Myocyte (in vitro differentiated cells): ENCODE data around the gene ROBO2. TPM values are rescaled to one million over a fixed set of nuclear protein-coding genes. Genes with fewer than 3 reads are reported as not detected.

Experiments
- DNase-seq: peaks from one replicate; pipeline ENCODE4 v3.0.0-alpha.2; 2012; ENCODE audit warnings: low read depth
- total RNA-seq: library from RNA; depleted of rRNA; stranded (reverse); fragments of >200 nt; gene quantifications from 2 replicates; pipeline ENCODE4 v1.2.3, GENCODE V29; 2014

Gene ROBO2
- total RNA-seq, 1 donor from 2014 or later = not detected

DNA sequence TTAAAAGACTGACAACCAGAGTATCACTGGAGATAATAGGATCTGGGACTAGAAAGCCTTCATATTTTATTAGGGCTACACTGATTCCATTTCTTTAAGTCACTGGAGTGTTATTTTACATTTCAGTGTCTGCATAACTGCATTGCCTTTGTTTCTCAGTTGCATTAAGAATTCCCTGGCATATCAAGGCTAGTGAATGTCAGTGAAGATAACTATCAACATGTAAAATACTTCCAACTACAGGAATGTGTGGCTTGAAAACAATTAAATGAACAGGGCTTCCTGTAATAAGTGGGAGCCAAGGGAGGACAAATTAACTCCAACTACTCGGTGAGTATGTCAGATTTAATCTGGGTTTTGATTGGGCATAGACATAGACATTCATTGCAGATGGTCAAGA, 628.5 kb downstream of the ROBO2 start:
- no peak for DNase-seq

- no peak for DNase-seq
Measured at GRCh38 chr3:77672016-77672415, 632.1 kb downstream of the ROBO2 start.

GRCh38 chr3:77682162-77682561, 642.3 kb downstream of the ROBO2 start:
- DNase-seq = no peak

DNA sequence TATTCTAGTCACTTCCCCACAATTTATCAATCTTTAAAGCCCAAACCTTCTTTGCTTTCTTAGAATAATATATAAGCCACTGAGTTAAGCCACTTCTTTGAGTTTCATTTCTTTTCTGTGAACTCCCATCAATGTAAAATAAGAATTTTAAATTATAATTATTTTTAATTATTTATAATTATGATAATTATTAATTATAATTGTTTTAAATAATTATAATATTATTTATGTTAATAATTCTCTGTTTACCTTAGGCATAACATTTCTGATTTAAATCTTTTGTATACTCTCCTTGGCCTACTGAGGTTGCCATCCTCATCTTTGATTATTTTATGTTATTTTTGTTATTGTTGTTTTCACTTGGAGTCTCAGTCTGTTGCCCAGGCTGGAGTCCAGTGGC, 644.2 kb downstream of the ROBO2 start:
- DNase-seq = no peak

- no peak for DNase-seq
Measured at GRCh38 chr3:77685713-77686112, 645.8 kb downstream of the ROBO2 start.

DNA sequence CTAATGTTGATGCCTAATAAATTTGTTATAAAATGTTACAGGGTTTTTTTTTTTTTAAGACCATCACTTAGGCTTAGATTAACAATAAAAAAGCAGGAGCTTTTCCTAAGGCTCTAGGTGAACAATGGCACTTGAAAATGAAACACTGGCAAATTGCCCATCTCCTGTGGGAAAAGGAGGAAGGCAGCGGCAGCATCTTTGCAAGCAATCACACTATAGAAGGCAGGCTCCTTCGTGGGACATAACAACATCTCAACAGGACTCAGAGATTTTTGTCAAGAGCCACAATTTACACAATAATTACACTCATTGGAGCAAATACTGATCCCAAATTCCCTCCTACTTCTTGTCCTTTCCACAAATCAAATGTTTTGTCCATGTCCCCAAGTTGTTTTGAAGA, 646.7 kb downstream of the ROBO2 start:
- DNase-seq = no peak

- no peak for DNase-seq
Measured at GRCh38 chr3:77687545-77687944, 647.6 kb downstream of the ROBO2 start.

GRCh38 chr3:77690284-77690845, 650.5 kb downstream of the ROBO2 start:
- DNase-seq = no peak

GRCh38 chr3:77693147-77693546, 653.2 kb downstream of the ROBO2 start:
- no peak for DNase-seq

DNA sequence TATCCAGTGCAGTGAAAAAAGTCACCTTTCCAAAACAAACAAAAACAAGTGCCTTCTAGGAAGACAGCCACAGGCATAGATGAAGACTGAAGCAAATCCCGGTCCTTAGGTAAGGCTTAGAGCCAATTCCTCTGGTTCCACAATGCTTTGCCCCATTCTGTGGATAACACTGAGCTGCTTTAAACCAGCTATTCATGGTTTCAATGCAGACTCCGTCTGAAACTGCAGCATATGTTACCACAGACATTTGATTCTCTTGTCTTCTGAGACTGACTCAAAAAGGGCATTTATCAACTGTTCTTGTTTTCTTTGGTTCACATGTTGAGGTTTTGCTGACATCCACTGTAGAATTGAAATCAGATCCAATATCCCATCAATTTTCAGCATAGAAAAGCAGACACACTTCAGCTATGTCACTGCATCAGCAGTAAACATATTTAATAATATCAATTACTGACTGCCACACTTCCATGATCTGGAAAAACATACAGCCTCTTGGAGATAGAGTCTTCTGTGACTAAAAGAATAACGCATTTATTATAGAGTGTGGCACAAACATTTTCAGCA, 659.3 kb downstream of the ROBO2 start:
- DNase-seq = no peak
